Fibroblast of pulmonary artery (primary cell): Measurements from ENCODE around the gene TMEM86A.
"Not testable (repeated sequence)": the region's sequence is repeated elsewhere in the genome, so short reads cannot be mapped to it uniquely, and the experiment has no call there.

Experiments
- DNase-seq: peaks from one replicate; pipeline ENCODE4 v3.0.0-alpha.2; 2010; ENCODE audit warnings: low read depth
- H3K4me3 ChIP-seq: replicated peaks from 2 replicates; pipeline ENCODE4 v1.5.1; 2011; ENCODE audit warnings: low read depth, mild to moderate bottlenecking, control low read depth, low read length, moderate library complexity
- TF ChIP-seq, protein P1 (sequence below): IDR thresholded peaks from 2 replicates; pipeline ENCODE4 v1.5.1; 2011; ENCODE audit warnings: mild to moderate bottlenecking, control low read depth, low read length, inconsistent platforms; ENCODE audit errors: missing control alignments

The TMEM86A gene

DNA sequence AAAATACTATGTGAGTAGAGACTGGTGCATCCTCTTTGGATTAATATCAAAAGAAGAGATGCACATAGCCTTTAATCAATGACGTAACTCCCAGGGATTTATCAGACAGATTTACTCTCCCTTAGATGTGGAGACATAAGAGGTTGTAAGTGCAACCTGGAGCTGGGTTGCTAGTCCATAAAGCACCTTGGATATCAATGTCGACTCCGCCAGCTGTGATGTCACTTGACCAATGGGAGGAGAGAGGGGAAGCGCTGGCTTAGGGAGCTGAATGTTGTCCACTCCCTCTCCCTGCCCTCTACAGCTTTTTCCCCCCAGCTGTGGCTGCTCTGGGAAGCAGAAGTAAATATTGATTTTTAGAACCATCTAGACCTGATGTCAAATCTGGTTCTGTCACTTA, 28.9 kb upstream of the TMEM86A start:
- DNase-seq, result no peak
- no peak overlapping the region for H3K4me3 ChIP-seq
- TF ChIP-seq, protein P1, sequence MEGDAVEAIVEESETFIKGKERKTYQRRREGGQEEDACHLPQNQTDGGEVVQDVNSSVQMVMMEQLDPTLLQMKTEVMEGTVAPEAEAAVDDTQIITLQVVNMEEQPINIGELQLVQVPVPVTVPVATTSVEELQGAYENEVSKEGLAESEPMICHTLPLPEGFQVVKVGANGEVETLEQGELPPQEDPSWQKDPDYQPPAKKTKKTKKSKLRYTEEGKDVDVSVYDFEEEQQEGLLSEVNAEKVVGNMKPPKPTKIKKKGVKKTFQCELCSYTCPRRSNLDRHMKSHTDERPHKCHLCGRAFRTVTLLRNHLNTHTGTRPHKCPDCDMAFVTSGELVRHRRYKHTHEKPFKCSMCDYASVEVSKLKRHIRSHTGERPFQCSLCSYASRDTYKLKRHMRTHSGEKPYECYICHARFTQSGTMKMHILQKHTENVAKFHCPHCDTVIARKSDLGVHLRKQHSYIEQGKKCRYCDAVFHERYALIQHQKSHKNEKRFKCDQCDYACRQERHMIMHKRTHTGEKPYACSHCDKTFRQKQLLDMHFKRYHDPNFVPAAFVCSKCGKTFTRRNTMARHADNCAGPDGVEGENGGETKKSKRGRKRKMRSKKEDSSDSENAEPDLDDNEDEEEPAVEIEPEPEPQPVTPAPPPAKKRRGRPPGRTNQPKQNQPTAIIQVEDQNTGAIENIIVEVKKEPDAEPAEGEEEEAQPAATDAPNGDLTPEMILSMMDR, result no peak

GRCh38 chr11:18671246-18671645, 27.3 kb upstream of the TMEM86A start:
- no peak overlapping the region for H3K4me3 ChIP-seq
- TF ChIP-seq, protein P1, result no peak
- DNase-seq, result no peak

GRCh38 chr11:18672209-18672608, 26.4 kb upstream of the TMEM86A start:
- H3K4me3 ChIP-seq, result not testable (repeated sequence)

GRCh38 chr11:18676803-18677202, 21.8 kb upstream of the TMEM86A start:
- no peak for DNase-seq
- no peak overlapping the region for H3K4me3 ChIP-seq
- TF ChIP-seq, protein P1, result no peak

More at GRCh38 chr11:18672209-18672608, 26.4 kb upstream of the TMEM86A start:
- not testable (repeated sequence) for DNase-seq

GRCh38 chr11:18677560-18677959, 21.0 kb upstream of the TMEM86A start:
- H3K4me3 ChIP-seq, result no peak overlapping the region
- TF ChIP-seq, protein P1, result no peak
- DNase-seq, result no peak

DNA sequence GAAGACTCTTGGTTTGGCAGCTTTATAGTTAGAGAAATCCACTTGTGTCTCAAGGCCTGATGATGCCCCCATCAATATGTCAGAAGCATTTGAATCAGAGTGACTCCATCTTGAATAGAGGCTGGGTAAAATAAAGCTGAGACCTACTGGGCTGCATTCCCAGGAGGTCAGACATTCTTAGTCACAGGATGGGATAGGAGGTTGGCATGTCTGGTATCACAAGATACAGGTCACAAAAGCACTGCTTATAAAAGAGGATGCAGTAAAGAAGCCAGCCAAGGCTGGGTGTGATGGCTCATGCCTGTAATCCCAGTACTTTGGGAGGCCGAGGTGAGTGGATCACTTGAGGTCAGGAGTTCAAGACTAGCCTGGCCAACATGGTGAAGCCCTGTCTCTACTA, 16.6 kb upstream of the TMEM86A start:
- DNase-seq, H3K4me3 ChIP-seq: not testable (repeated sequence)

DNA sequence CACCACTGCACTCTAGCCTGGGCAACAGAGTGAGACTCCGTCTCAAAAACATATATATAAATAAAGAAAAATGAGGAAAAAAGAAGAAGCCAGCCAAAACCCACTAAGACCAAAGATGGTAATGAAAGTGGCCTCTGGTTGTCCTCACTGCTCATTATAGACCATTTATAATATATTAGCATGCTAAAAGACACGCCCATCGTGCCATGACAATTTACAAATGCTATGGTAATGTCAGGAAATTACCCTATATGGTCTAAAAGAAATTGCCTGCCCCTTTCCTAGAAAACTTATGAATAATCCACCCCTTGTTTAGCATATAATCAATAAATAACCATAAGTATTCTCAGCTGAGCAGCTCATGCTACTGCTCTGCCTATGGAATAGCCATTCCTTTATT, 16.1 kb upstream of the TMEM86A start:
- no peak overlapping the region for H3K4me3 ChIP-seq
- no peak for DNase-seq
- TF ChIP-seq, protein P1, result no peak

DNA sequence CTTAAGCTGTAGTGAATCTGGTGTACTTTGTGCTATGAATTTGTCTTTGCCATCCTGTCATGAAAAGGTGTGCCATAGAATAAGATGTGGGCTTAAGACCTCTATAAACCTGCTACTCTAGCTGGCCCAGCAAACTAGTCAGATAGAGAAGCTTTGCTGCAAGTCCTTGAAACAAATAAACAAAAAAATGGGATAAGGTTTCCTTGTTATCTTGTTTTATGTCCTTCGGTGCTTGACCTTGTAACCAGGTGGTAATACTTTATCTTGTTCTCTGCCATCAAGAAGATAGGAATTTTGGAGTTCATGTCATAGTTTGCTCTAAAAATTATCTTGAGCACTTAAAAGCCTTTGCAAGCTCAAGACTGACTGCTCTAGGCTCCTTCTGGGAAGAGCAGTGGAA, 14.3 kb upstream of the TMEM86A start:
- TF ChIP-seq, protein P1, result no peak
- no peak overlapping the region for H3K4me3 ChIP-seq

GRCh38 chr11:18691467-18692140, 7.0 kb upstream of the TMEM86A start:
- not testable (repeated sequence) for H3K4me3 ChIP-seq, DNase-seq

More for the DNA sequence above, 14.3 kb upstream of the TMEM86A start:
- no peak for DNase-seq
